HG03064 (cell line): ENCODE results near the gene SGMS1.
"Not testable (repeated sequence)": the region's sequence is repeated elsewhere in the genome, so short reads cannot be mapped to it uniquely, and the experiment has no call there.

Experiments
- ATAC-seq: cut with Tn5 transposase; IDR thresholded peaks from one replicate; pipeline ENCODE4 v1.9.1; 2021; ENCODE audit warnings: low read depth; ENCODE audit not compliant: unreplicated experiment

SGMS1 gene

DNA sequence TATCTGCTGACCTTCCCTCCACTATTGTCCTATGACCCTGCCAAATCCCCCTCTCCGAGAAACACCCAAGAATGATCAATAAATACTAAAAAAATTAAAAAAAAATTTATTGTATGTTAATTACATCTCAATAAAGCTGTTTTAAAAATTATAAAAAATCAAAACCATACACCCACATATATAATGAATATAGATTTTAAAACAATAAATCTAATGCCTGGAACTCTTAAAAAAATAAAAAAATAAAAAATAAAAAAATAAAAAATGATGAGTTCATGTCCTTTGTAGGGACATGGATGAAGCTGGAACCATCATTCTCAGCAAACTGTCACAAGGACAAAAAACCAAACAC, 267.3 kb downstream of the SGMS1 start:
- ATAC-seq: not testable (repeated sequence)

DNA sequence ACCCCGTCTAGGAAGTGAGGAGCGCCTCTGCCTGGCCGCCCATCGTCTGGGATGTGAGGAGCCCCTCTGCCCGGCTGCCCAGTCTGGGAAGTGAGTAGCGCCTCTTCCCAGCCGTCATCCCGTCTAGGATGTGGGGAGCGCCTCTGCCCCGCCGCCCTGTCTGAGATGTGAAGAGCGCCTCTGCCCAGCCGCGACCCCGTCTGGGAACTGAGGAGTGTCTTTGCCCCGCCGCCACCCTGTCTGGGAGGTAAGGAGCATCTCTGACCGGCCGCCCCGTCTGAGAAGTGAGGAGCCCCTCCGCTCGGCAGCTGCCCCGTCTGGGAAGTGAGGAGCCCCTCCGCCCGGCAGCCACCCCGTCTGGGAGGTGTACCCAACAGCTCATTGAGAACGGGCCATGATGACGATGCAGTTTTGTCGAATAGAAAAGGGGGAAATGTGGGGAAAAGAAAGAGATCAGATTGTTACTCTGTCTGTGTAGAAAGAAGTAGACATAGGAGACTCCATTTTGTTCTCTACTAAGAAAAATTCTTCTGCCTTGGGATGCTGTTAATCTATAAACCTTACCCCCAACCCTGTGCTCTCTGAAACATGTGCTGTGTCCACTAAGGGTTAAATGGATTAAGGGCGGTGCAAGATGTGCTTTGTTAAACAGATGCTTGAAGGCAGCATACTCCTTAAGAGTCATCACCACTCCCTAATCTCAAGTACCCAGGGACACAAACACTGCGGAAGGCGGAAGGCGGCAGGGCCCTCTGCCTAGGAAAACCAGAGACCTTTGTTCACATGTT, 267.9 kb downstream of the SGMS1 start:
- ATAC-seq: not testable (repeated sequence)

DNA sequence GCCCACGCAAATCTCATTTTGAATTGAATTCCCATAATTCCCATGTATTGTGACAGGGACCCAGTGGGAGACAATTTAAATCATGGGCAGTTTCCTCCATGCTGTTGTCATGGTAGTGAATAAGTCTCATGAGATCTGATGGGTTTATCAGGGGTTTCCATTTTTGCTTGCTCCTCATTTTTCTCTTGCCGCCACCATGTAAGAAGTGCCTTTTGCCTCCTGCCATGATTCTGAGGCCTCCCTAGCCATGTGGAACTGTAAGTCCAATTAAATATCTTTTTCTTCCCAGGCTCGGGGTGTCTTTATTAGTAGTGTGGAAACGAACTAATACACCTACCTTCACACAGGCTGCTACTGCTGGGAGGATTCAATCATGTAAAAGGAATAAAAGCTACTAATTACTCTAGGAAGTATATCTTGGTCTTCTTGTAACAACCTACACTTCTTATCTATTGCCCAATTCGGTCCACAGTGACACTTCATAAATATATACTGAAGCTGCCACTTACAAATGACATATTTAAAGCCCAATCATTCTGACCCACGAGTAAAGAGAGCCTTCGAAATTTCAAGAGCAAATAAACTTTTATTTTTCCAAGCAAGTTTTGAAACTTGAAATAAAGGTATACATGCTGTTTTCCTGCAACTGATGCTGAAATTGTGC, 272.1 kb downstream of the SGMS1 start:
- no peak for ATAC-seq

DNA sequence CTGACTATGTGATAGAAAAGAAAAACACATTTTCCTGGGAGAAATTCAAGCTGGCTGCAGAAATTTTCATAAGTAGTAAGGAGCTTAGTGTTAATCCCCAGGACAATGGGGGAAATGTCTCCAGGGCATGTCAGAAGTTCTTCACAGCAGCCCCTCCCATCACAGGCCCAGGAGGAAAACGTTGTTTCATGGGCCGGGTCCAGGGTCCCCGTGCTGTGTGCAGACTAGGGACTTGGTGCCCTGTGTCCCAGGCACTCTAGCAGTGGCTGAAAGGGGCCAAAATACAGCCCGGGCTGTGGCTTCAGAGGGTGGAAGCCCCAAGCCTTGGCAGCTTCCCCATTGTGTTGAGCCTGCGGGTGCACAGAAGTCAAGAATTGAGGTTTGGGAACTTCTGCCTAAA, 273.4 kb downstream of the SGMS1 start:
- no peak for ATAC-seq

DNA sequence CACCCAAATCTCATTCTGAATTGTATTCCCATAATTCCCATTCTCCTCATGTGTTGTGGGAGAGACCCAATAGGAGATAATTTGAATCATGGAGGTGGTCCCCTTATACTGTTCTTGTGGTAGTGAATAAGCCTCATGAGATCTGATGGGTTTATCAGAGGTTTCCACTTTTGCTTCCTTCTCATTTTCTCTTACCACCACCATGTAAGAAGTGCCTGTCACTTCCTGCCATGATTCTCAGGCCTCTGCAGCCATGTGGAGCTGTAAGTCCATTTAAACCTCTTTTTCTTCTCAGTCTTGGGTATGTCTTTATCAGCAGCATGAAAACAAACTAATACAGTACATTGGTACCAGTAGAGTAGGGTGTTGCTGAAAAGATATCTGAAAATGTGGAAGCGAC, 274.2 kb downstream of the SGMS1 start:
- ATAC-seq: no peak

DNA sequence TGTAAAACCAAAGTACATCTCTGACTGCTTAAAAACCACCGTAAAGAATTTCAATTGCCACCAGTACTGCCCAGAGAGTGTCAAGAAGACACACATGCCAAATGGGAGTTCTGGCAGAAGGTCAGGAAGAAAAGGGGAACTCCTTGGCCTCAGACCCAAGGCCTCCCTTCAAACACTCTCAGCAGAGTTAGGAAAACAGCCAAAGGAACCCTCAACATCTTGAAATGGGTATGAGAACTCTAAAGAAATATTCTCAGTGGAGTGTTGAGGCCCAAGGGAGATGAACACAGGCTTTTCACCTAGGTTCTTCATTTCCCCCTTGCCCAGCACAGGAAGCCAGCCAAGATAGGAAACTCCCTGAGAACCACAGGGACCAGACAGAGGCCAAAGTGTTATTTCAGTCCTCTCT, 276.4 kb downstream of the SGMS1 start:
- ATAC-seq: peak; percentile 88

DNA sequence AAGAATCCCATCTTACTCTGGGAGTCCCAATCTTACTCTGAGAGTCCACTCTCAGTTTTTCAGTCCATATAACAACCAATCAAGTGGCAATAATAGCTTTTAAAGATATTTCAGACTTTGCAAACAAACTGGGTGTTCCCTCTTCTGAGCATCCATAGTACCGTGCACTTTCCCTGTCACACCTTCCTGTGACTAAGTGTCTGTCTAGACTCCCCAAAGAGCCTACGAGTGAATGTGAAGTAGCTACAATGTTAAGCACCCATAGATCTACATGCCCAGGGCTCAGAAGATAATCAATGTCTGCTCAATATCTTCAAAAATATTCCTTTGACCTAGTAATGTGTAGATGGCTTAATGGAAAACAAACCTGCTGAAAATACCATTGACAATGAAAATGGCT, 276.8 kb downstream of the SGMS1 start:
- peak; percentile 11 for ATAC-seq

DNA sequence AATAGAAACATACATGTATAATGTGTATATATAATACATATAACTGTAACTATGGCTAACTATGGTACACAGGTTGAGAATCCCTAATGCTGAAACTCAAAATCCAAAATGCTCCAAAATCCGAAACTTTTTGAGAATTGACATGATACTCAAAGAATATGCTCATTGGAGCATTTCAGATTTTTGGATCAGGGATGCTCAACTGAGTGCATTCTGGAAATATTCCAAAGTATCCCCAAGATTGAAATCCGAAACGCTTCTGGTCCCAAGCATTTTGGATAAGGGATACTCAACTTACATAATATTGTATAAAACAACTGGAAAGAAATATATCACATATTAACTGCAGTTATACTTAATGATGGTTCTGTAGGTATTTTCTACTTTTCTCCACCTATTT, 278.2 kb downstream of the SGMS1 start:
- ATAC-seq: no peak

DNA sequence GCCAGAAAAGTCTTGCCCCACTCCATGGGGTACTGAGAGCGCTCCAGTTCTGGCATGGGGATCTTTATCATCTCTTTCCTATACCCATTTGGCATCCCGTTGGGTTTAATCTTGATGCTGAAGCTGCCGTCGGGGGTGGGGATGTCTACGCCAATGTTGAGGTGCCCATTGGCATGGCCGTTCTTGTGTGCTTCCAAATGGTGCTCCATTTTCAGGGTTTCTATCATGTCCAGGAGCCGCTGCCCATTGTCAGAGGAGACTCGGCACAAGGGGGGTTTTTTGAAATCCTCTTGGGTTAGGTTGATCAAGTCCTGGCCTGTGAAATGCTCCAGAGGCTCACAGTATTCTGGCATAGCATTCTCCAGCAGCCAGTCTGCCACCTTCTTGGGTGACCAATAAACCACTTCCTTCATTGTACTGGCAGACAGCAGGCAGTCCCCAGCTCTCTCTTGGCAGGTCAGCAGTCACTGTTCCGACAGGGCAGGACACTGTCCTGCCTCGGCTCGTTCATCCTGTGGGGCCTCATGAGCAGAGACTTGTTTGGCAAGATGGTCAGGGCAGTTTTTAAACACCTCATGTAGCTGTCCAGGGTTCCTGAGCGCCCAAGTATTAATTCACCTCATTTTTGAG, 279.9 kb downstream of the SGMS1 start:
- no peak for ATAC-seq

DNA sequence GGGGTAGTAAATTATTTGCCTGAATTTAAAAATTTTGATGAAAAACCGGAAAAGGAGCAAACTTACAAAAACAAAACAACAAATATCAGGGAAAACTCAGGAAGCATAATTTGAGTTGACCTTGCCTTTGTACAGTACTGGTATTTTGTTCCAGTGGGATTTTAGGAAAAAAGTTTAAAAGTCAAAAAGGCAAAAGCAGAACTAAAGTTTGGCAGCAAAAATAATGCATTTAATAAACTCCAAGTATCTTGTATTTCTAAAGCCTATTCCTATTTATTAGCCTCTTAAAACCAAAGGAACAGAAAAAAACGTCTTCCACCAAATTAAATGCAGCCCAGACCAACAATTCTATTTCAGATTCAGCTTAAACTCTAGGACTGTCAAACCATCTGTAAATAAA, 281.8 kb downstream of the SGMS1 start:
- ATAC-seq: no peak

DNA sequence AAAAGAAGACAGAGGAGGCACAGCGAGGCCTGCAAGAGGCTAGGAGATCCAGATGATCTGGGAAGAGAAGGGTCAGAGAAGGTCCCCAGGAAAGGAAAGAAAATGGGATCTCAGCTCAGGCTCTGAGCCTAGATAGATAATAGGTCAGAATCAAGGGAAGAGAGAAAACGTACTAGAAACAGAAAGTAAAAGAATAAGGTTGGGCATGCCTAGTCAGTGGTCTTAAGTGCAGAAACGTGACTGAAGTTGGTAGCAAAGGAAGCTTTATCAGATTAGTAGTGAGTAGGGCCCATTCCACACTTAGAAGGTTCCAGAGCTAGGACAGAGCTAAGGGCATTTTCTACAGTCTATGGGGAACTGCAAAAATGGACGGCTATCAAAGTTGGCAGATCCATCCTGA, 287.6 kb downstream of the SGMS1 start:
- ATAC-seq: no peak

DNA sequence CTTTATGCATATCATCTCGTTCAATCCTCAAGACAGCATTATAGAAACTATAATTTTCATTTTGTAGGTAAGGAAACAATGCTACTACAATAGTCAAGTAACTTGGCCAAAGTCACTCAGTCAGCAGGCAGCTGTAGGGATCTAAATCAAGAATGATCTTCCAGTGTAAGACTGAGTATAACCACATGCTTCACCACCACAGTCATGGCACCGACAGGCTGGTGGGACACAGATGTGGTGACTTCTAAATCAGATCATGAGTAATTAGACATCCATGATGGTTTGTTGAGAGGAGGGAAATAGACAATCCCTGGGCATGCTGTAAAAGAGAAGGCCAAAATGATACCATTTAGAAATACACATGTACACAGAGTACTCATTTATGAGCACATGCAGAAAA, 288.4 kb downstream of the SGMS1 start:
- ATAC-seq: no peak

DNA sequence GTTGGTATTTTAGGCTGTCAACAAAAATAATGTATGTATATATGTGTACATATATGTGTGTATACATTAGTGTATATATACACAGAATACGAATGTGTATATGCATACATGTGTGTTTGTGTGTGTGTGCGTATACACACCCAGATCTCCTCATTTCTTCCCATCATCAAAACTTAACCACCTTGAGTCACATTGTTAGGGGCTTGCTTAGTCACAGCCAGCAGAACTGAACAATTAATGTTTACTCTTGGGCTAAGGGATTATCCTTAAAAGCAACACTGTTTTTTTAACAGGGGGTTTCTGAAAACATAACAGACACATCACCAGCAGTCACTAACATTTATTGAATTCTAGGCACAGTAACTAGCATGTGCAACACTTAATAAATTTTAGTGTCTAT, 289.5 kb downstream of the SGMS1 start:
- no peak for ATAC-seq

DNA sequence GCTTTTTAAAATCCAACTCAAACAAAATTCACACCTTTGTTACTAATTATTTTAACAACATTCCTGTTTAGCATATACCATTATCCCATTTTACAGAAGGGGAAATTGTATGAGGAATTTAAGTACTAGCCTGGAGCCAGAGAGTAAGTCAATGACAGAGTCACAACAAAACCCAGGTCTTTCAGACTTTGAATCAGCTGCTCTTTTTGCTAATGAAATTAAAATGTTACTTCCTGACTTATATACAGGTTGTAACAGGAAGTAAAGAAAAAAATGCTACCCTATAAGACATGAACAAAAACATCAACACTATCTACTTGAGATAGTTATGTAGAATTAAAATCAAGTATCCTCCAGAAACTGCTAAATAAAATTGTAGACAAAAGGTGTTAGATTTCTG, 289.9 kb downstream of the SGMS1 start:
- ATAC-seq: no peak

DNA sequence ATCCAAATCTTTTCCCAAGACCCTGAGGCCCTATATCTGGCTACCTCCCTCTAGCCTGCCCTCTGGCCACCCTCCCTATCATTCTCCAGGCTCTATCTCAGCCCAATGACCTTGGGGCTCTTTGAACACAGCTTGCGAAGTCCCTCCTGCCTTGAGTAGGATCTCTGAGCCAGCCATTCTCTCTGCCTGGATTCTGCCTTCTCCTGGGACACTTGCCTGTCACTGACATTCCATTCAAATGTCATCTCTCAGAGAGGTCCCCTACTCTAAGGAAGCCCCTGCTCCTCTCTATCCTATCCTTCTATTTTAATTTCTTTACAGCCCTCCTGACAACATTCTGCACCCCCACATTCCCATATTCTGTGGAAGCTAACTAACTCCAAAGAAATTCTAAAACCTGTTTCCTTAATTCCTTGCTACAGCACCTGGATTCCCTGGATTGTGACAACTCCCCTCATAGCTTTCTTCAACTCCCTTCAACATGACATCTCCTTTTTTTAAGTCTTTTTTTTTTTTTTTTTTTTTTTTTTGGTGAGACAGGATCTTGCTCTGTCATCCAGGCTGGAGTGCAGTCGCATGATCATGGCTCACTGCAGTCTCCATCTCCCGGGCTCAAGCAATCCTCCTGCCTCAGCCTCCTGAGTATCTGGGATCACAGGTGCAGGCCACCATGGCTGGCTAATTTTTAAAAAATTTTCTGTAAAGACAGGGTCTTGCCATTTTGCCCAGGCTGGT, 291.5 kb downstream of the SGMS1 start:
- no peak for ATAC-seq

DNA sequence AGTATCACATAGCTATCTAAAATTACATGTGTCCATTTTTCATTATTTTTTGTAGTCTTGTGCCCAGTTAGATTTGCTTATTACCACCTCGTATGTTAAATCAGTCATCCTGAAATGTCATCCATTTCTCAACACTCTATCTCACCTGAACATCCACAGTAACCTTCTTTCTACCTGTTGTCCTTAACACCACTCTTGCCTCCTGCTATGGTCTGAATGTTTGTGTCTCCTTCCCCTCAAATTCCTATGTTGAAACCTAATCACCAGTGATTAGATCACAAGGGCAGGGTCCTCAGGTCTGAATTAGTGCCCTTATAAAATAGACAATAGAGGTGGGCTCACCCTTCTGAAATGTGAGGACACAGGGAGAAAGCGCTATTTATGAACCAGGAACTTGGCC, 292.3 kb downstream of the SGMS1 start:
- ATAC-seq: no peak

DNA sequence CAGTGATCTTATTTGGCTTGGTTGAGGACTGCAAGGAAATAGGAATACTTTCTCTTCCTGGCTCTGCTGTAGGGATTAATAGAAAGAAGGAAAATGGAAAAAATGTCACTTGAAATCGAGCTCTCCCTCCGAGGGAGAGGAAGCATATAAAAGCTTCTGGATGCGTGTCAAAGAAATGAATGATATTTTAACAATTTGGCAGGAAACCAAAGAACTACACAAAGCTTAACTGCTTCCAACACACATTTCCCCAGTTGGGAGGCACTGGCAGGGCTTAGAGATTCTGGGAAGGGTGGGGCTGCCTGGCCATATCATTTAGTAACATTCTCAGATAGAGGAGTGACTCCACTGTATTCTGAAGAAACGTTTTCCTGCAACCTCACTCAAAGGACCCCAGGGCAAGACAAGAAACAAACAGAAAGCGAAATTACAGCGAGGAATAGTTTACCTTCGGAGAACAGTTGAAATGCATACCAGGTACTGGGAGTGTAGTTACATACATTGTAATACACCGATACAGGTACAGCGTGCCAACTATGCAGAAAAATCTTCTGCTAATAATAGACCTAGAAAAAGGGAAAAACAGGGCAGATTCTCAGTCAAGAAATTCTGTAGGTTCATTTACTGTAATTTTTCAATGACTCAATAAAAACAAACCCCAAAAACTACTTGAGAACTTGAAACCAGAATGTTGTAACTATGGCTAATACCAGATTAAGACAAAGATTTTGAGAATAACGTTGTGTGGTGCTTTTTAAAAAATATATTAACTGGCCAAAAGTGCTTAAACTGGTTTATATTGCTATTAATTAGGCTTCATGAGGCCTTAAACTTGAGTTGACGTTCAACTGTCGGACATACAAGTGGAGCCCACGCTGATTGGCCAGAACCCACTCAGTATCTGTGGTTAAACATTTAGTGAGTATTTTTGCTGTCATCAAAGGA, 296.7 kb downstream of the SGMS1 start:
- no peak for ATAC-seq

DNA sequence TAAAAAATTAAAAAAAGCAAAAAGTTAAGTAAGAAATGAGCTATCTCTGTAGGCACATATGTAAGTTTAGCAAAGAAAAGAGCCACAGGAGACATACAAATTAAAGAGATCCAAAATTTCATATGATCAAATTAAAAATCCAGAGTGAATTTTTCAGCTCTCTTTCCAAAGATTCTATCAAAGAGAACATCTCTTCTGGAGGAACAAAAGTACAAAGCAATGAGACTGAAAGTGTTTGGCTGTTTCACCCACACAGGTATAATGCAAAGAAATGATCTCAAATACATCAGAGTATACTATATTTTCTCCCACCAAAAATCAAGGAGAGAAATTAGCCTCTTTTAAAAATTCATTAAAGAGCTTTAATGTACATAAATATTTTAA, 297.6 kb downstream of the SGMS1 start:
- no peak for ATAC-seq

DNA sequence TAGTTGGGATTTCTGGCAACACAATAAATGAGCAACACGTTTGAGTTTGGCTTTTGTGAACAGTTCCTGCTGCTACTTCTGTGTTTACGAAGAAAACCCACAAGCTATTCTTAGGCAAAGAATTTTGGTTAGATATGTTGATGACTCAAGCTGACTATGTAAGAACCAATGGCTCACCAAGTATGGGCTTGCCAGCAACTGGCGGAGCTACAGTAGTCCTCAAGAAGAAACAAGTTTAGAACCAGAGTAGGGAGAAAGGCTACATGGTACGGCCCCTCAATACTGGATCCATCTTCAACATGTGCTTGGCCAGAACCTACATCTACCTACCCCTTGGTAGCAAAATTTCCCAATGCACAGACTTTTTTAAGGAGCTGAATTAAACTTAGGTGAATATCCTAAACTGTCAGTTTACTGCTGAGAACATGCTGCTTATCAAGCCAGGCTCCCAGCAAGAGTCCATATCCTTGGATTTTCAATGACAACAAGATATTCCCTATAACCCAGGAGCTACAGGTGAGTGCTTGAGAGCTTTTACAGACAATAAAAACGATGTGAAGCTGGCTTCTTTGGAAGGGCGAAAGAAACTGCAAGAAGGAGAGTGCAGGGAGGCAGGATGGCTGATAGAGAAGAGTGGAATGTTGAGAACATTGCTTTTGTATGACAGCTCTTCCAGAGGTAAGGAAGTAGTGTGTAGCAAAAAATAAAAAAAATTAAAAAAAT, 298.1 kb downstream of the SGMS1 start:
- peak; percentile 66 for ATAC-seq
